ENCODE measurements around the gene LDB2. TPM values are rescaled to one million over a fixed set of nuclear protein-coding genes. Genes with fewer than 3 reads are reported as not detected.
A peak's percentile ranks its signal among the peaks of the same experiment; 100 is the strongest.

Gene LDB2
- total RNA-seq, 1 donor from 2014 or later = not detected

GRCh38 chr4:16704489-16704888, 194.0 kb downstream of the LDB2 start:
- TF ChIP-seq, protein P1, sequence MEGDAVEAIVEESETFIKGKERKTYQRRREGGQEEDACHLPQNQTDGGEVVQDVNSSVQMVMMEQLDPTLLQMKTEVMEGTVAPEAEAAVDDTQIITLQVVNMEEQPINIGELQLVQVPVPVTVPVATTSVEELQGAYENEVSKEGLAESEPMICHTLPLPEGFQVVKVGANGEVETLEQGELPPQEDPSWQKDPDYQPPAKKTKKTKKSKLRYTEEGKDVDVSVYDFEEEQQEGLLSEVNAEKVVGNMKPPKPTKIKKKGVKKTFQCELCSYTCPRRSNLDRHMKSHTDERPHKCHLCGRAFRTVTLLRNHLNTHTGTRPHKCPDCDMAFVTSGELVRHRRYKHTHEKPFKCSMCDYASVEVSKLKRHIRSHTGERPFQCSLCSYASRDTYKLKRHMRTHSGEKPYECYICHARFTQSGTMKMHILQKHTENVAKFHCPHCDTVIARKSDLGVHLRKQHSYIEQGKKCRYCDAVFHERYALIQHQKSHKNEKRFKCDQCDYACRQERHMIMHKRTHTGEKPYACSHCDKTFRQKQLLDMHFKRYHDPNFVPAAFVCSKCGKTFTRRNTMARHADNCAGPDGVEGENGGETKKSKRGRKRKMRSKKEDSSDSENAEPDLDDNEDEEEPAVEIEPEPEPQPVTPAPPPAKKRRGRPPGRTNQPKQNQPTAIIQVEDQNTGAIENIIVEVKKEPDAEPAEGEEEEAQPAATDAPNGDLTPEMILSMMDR (IDR thresholded peaks at IDR 0.05; ENCODE audit: unreplicated experiment) = no peak
- H3K27ac Mint-ChIP-seq = no peak overlapping the region
- H3K4me1 Mint-ChIP-seq (ENCODE audit: low read depth) = no peaks in the 10 kb centered on the region
- H3K36me3 Mint-ChIP-seq (ENCODE audit: insufficient read depth) = no peaks in the 10 kb centered on the region
- H3K9me3 Mint-ChIP-seq (ENCODE audit: low read depth) = no peaks in the 10 kb centered on the region
- DNase-seq (ENCODE audit: low spot score, unreplicated experiment) = no peak
- no peaks in the 10 kb centered on the region for H3K27me3 Mint-ChIP-seq
- H3K4me3 Mint-ChIP-seq (ENCODE audit: low read depth) = no peak overlapping the region

DNA sequence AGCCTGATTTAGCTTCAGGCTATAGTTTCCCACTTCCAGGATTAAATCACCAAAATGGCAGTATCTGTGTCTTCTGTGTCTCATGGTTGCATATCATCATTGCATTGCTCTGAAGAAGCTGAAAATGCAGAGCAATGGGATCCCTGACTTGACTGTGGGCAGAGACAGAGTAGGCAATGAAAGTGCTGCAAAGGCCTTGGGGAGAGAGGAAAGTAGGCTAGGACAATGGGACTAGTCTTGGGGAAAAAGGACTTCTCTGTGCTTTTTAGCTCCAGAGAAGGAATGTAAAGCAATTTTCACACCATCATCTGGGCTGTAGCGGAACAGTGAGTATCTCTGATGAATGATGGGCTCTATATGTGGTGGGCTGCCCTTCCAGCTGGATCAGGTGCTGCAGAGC, 202.5 kb downstream of the LDB2 start:
- Mint-ChIP-seq H3K9me3 (ENCODE audit: low read depth) (no peaks in the 10 kb centered on the region), H3K27me3 (peaks cover 2% of the 10 kb centered on the region)

DNA sequence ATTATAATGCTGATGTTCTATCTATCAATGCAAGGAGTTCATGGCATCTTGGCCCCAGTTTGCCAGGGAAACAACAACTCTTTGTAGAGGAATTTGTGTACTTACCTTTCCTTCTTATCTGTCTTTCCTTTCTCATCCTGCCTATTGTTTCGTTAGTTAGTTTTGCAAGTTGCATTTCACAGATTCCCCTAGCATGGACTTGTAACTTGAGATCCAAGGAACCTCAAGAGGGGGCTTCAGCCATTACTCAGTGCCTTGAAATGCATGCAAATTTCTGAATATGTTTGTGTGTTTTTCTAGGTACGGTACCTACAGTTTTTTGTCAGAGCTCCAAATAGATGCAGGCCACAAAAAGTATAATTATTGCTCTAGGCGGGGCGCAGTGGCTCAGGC, 203.6 kb downstream of the LDB2 start:
- TF ChIP-seq, protein P1 (IDR thresholded peaks at IDR 0.05; ENCODE audit: unreplicated experiment) = no peak
- Mint-ChIP-seq H3K4me3 (ENCODE audit: low read depth) (no peak overlapping the region), H3K27me3 (peaks cover 2% of the 10 kb centered on the region), H3K27ac (no peak overlapping the region), H3K4me1 (ENCODE audit: low read depth) (peaks cover 4% of the 10 kb centered on the region), H3K9me3 (ENCODE audit: low read depth) (no peaks in the 10 kb centered on the region), H3K36me3 (ENCODE audit: insufficient read depth) (no peaks in the 10 kb centered on the region)
- no peak for DNase-seq (ENCODE audit: low spot score, unreplicated experiment)

More for the DNA sequence above, 202.5 kb downstream of the LDB2 start:
- no peak for DNase-seq (ENCODE audit: low spot score, unreplicated experiment)
- no peak overlapping the region for H3K4me3 Mint-ChIP-seq (ENCODE audit: low read depth)
- no peaks in the 10 kb centered on the region for H3K36me3 Mint-ChIP-seq (ENCODE audit: insufficient read depth)
- H3K4me1 Mint-ChIP-seq (ENCODE audit: low read depth) = peaks cover 4% of the 10 kb centered on the region
- H3K27ac Mint-ChIP-seq = no peak overlapping the region
- TF ChIP-seq, protein P1 (IDR thresholded peaks at IDR 0.05; ENCODE audit: unreplicated experiment) = no peak

DNA sequence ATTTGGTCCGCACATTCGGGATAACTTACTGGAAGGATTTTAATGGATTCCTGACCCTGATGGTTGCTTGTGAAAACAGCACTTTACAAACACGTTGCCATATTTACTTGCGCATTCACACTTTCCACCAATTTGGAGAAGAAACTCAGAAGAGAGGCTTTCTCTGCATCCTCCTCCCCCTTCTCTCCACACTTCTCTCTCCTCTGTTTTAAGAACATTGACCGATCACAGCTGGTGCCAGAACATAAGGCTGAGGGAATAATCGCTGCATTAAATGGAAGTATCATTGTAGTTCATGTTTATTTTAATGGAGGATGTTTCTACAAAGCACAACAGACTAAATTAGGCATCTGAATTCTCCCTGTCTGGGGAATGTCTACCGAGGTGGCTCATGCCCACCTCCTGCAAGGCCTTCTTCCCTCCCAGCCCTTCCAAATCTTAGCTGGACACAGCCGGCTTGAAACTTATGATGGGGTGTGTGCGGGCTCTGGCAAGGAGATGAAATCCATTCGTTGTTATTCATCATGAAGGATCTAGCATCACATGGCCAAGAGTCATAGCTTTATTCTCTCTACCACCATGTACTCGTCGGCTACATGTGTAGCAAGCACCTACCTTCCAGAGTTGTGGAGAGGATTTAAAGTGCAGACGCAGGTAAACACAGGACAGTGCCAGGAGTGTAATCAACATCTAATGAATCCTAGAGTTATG, 204.1 kb downstream of the LDB2 start:
- H3K9me3 Mint-ChIP-seq (ENCODE audit: low read depth) = no peaks in the 10 kb centered on the region
- TF ChIP-seq, protein P1 (IDR thresholded peaks at IDR 0.05; ENCODE audit: unreplicated experiment) = no peak
- no peak for DNase-seq (ENCODE audit: low spot score, unreplicated experiment)
- H3K4me3 Mint-ChIP-seq (ENCODE audit: low read depth) = no peak overlapping the region
- peaks cover 2% of the 10 kb centered on the region for H3K27me3 Mint-ChIP-seq
- peak overlapping the region; percentile 11 for H3K27ac Mint-ChIP-seq
- no peaks in the 10 kb centered on the region for H3K36me3 Mint-ChIP-seq (ENCODE audit: insufficient read depth)
- H3K4me1 Mint-ChIP-seq (ENCODE audit: low read depth) = peaks cover 4% of the 10 kb centered on the region

DNA sequence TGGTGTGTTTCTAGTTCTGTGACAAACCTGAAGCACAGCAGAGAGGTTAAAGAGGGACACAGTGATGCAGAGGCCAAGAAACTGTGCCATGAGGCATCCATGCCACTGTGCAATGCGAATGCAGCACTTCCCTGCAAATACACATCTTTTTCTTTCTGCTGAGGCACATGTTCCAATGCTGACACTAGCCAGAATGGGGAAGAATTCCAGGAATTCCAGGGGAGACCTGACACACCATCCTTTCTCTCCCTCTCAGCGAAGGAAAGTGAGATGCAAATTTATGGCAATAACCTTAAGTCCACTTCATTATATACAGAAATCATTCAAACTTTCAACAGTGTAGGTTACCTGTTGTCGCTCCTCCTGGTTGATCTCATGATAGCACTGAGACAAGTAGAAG, 204.8 kb downstream of the LDB2 start:
- Mint-ChIP-seq H3K4me3 (ENCODE audit: low read depth) (no peak overlapping the region), H3K36me3 (ENCODE audit: insufficient read depth) (no peaks in the 10 kb centered on the region), H3K9me3 (ENCODE audit: low read depth) (no peaks in the 10 kb centered on the region), H3K27ac (no peak overlapping the region), H3K4me1 (ENCODE audit: low read depth) (peaks cover 4% of the 10 kb centered on the region), H3K27me3 (peaks cover 2% of the 10 kb centered on the region)
- TF ChIP-seq, protein P1 (IDR thresholded peaks at IDR 0.05; ENCODE audit: unreplicated experiment) = no peak
- no peak for DNase-seq (ENCODE audit: low spot score, unreplicated experiment)

All from progenitor cell of endocrine pancreas (in vitro differentiated cells).